Astrocyte (in vitro differentiated cells and primary cell): ENCODE data around the gene APPBP2. TPM values are rescaled to one million over a fixed set of nuclear protein-coding genes. Genes with fewer than 3 reads are reported as not detected.

Experiments
- DNase-seq: peaks from one replicate; pipeline ENCODE4 v3.0.0-alpha.2; 2010; ENCODE audit warnings: low read depth
- FAIRE-seq: peaks from 2 replicates; lab custom pipeline; 2011; peaks lifted over from hg19 to GRCh38; lab: Jason Lieb, UNC
- H2AFZ ChIP-seq: 2 replicates; pipeline ENCODE4 v1.6.0; 2012; ENCODE audit warnings: low read depth, low read length, inconsistent platforms
- H3K27ac ChIP-seq: 2 replicates; pipeline ENCODE4 v1.5.1; 2011; ENCODE audit warnings: low read depth, low read length, inconsistent platforms
- H3K27me3 ChIP-seq: 2 replicates; pipeline ENCODE4 v1.6.0; 2011; ENCODE audit warnings: low read length, inconsistent platforms; ENCODE audit not compliant: insufficient read depth
- H3K36me3 ChIP-seq: 2 replicates; pipeline ENCODE4 v1.5.1; 2011; ENCODE audit warnings: low read length, inconsistent platforms; ENCODE audit not compliant: insufficient read depth
- H3K4me1 ChIP-seq: 2 replicates; pipeline ENCODE4 v1.5.1; 2011; ENCODE audit warnings: low read length, inconsistent platforms; ENCODE audit not compliant: insufficient read depth
- H3K4me2 ChIP-seq: 2 replicates; pipeline ENCODE4 v1.6.0; 2012; ENCODE audit warnings: low read length, inconsistent platforms
- H3K4me3 ChIP-seq: 2 replicates; pipeline ENCODE4 v1.5.1; 2011; ENCODE audit warnings: low read depth, mild to moderate bottlenecking, low read length, inconsistent platforms; ENCODE audit not compliant: insufficient read depth
- H3K79me2 ChIP-seq: 2 replicates; pipeline ENCODE4 v1.6.0; 2012; ENCODE audit warnings: mild to moderate bottlenecking, low read length, inconsistent platforms; ENCODE audit not compliant: insufficient read depth
- H3K9ac ChIP-seq: 2 replicates; pipeline ENCODE4 v1.6.0; 2012; ENCODE audit warnings: mild to moderate bottlenecking, low read length, inconsistent platforms
- H3K9me3 ChIP-seq: 2 replicates; pipeline ENCODE4 v1.5.1; 2012; ENCODE audit warnings: low read depth, mild to moderate bottlenecking, low read length, inconsistent platforms; ENCODE audit not compliant: insufficient read depth
- H4K20me1 ChIP-seq: 2 replicates; pipeline ENCODE4 v1.6.0; 2012; ENCODE audit warnings: low read length, inconsistent platforms; ENCODE audit not compliant: insufficient read depth
- H3K27ac Mint-ChIP-seq: one replicate; pipeline ENCODE4 v1.8.0; 2021; ENCODE audit warnings: mild to moderate bottlenecking, mixed read lengths; ENCODE audit not compliant: unreplicated experiment
- H3K27me3 Mint-ChIP-seq: one replicate; pipeline ENCODE4 v1.8.0; 2021; ENCODE audit warnings: low read depth, mixed read lengths; ENCODE audit not compliant: unreplicated experiment
- H3K36me3 Mint-ChIP-seq: one replicate; pipeline ENCODE4 v1.8.0; 2021; ENCODE audit warnings: low read depth, mixed read lengths; ENCODE audit not compliant: unreplicated experiment
- H3K4me1 Mint-ChIP-seq: one replicate; pipeline ENCODE4 v1.8.0; 2021; ENCODE audit warnings: low read depth, mixed read lengths; ENCODE audit not compliant: unreplicated experiment
- H3K4me3 Mint-ChIP-seq: one replicate; pipeline ENCODE4 v1.8.0; 2021; ENCODE audit warnings: mild to moderate bottlenecking, moderate library complexity, mixed read lengths; ENCODE audit not compliant: unreplicated experiment
- H3K9me3 Mint-ChIP-seq: one replicate; pipeline ENCODE4 v1.8.0; 2021; ENCODE audit warnings: mild to moderate bottlenecking, mixed read lengths; ENCODE audit not compliant: unreplicated experiment
- CTCF ChIP-seq: IDR thresholded peaks from 2 replicates; pipeline ENCODE4 v1.5.1; 2011; ENCODE audit warnings: low read depth, mild to moderate bottlenecking, inconsistent platforms, low read length, moderate library complexity; ENCODE audit not compliant: insufficient read depth
- EZH2 ChIP-seq: IDR thresholded peaks from 2 replicates; pipeline ENCODE4 v1.6.1; 2012; ENCODE audit warnings: mild to moderate bottlenecking, low read length, inconsistent platforms; ENCODE audit not compliant: insufficient read depth
- total RNA-seq: library from RNA; stranded (reverse); gene quantifications from 2 replicates; pipeline ENCODE4 v1.2.1, GENCODE V29; 2021

The APPBP2 gene
- total RNA-seq, 1 donor from 2014 or later, result 53.3 TPM

DNA sequence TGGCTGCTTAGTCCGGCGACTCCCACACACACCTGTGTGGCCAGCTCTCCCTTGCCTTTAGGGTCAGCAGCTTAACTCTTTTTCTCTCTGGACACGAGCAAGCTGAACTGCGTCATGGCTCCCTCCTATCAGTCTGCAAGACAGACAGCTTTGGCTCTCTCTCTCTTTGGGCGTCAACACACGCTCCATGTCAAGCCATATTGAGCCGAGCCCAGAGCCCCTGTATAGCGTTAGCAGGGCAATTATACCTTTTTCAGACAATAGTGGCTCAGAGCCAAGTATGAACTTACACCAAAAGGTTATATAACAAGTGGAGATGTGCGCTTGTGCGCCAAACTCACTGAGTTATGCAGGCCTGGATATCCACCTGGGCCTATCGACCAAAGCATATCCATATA is 34.8 kb upstream of the APPBP2 start:
- H3K27me3 Mint-ChIP-seq, result no peaks in the 10 kb centered on the region
- Histone ChIP-seq H3K27me3 (no peaks in the 10 kb centered on the region), H3K4me1 (no peaks in the 10 kb centered on the region), H3K4me2 (no peak overlapping the region), H3K79me2 (no peaks in the 10 kb centered on the region), H3K4me3 (no peak overlapping the region), H2AFZ (no peak overlapping the region), H3K36me3 (no peaks in the 10 kb centered on the region), H3K9ac (no peak overlapping the region), H3K27ac (no peak overlapping the region), H4K20me1 (no peaks in the 10 kb centered on the region), H3K9me3 (no peaks in the 10 kb centered on the region)
- H3K36me3 Mint-ChIP-seq, result no peaks in the 10 kb centered on the region
- H3K4me3 Mint-ChIP-seq, result no peak overlapping the region
- no peak overlapping the region for H3K27ac Mint-ChIP-seq
- peaks cover 18% of the 10 kb centered on the region for H3K9me3 Mint-ChIP-seq
- DNase-seq (no peak), FAIRE-seq (no peak)
- no peak for TF ChIP-seq EZH2
- no peak for TF ChIP-seq CTCF
- H3K4me1 Mint-ChIP-seq, result no peaks in the 10 kb centered on the region

- no peaks in the 10 kb centered on the region for H3K36me3 Mint-ChIP-seq
- H3K4me2 ChIP-seq, result no peak overlapping the region
- no peaks in the 10 kb centered on the region for H4K20me1 ChIP-seq
- DNase-seq (no peak), FAIRE-seq (no peak)
- H3K27me3 ChIP-seq, result no peaks in the 10 kb centered on the region
- H2AFZ ChIP-seq, result no peak overlapping the region
- TF ChIP-seq EZH2, result no peak
- TF ChIP-seq CTCF, result no peak
- H3K27me3 Mint-ChIP-seq, result no peaks in the 10 kb centered on the region
- no peak overlapping the region for H3K9ac ChIP-seq
- H3K4me1 ChIP-seq, result no peaks in the 10 kb centered on the region
- no peak overlapping the region for H3K4me3 Mint-ChIP-seq
- H3K4me3 ChIP-seq, result no peak overlapping the region
- H3K4me1 Mint-ChIP-seq, result no peaks in the 10 kb centered on the region
- no peak overlapping the region for H3K27ac ChIP-seq
- H3K9me3 Mint-ChIP-seq, result peaks cover 18% of the 10 kb centered on the region
- H3K9me3 ChIP-seq, result no peaks in the 10 kb centered on the region
- H3K79me2 ChIP-seq, result no peaks in the 10 kb centered on the region
- no peaks in the 10 kb centered on the region for H3K36me3 ChIP-seq
- H3K27ac Mint-ChIP-seq, result no peak overlapping the region
Measured at GRCh38 chr17:60559995-60560859, 34.2 kb upstream of the APPBP2 start.

DNA sequence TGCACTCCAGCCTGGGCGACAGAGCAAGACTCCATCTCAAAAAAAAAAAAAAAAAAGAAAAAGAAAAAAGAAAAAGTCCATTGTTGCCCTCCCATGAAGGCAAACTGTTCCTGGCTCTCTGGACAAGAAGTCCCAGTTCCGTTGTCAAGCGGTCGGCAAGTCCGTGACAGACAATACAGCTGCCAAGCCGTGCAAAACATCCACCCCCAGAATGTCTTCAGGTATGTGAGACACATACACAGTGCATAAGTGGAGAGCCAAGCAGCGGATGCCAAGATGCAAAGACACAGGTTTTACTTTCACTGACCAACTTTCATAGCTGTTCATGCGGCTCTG is 33.6 kb upstream of the APPBP2 start:
- FAIRE-seq (no peak), DNase-seq (no peak)
- Histone ChIP-seq H3K27me3 (no peaks in the 10 kb centered on the region), H2AFZ (no peak overlapping the region), H4K20me1 (no peaks in the 10 kb centered on the region), H3K36me3 (no peaks in the 10 kb centered on the region), H3K4me2 (no peak overlapping the region), H3K4me3 (no peak overlapping the region), H3K79me2 (no peaks in the 10 kb centered on the region), H3K4me1 (no peaks in the 10 kb centered on the region), H3K9me3 (no peaks in the 10 kb centered on the region), H3K27ac (no peak overlapping the region), H3K9ac (no peak overlapping the region)
- no peaks in the 10 kb centered on the region for H3K4me1 Mint-ChIP-seq
- H3K27me3 Mint-ChIP-seq, result no peaks in the 10 kb centered on the region
- TF ChIP-seq CTCF (no peak), EZH2 (no peak)
- H3K4me3 Mint-ChIP-seq, result no peak overlapping the region
- H3K27ac Mint-ChIP-seq, result no peak overlapping the region
- H3K9me3 Mint-ChIP-seq, result peaks cover 18% of the 10 kb centered on the region
- no peaks in the 10 kb centered on the region for H3K36me3 Mint-ChIP-seq
